GM12864 (cell line): Measurements from ENCODE around the gene GBX2.

Source experiments
- DNase-seq: peaks from one replicate; pipeline ENCODE4 v3.0.0-alpha.2; 2011; ENCODE audit warnings: low read depth
- H3K4me3 ChIP-seq: 2 replicates; pipeline ENCODE4 v1.5.1; 2011; ENCODE audit warnings: mild to moderate bottlenecking, low read depth, low read length, control low read depth
- TF ChIP-seq, protein P1 (sequence below): IDR thresholded peaks from 2 replicates; pipeline ENCODE4 v1.5.1; 2011; ENCODE audit warnings: low read depth, mild to moderate bottlenecking, moderate library complexity, low read length, control low read depth, inconsistent platforms; ENCODE audit errors: missing control alignments

Gene GBX2

DNA sequence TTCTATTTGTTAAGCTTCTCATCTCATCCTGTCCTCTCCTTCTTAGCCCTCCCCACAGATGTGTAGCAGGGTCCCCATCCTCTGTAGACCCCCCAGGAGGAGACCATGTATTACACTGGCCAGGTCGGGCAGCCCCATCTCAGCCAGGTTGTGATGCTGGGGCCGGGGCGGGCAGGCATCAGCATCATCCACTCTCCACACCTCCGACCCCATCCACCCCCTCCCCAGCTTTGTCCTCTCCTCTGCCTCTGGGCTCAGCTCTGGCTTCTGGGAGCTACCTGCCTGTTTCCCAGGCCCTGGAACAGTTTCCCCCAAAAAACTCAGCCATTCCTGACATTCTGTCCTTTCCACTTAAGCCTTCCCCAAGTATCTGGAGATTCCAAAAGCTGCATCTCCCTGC, 49.2 kb downstream of the GBX2 start:
- no peak overlapping the region for H3K4me3 ChIP-seq
- no peak for DNase-seq
- TF ChIP-seq, protein P1, sequence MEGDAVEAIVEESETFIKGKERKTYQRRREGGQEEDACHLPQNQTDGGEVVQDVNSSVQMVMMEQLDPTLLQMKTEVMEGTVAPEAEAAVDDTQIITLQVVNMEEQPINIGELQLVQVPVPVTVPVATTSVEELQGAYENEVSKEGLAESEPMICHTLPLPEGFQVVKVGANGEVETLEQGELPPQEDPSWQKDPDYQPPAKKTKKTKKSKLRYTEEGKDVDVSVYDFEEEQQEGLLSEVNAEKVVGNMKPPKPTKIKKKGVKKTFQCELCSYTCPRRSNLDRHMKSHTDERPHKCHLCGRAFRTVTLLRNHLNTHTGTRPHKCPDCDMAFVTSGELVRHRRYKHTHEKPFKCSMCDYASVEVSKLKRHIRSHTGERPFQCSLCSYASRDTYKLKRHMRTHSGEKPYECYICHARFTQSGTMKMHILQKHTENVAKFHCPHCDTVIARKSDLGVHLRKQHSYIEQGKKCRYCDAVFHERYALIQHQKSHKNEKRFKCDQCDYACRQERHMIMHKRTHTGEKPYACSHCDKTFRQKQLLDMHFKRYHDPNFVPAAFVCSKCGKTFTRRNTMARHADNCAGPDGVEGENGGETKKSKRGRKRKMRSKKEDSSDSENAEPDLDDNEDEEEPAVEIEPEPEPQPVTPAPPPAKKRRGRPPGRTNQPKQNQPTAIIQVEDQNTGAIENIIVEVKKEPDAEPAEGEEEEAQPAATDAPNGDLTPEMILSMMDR = no peak

DNA sequence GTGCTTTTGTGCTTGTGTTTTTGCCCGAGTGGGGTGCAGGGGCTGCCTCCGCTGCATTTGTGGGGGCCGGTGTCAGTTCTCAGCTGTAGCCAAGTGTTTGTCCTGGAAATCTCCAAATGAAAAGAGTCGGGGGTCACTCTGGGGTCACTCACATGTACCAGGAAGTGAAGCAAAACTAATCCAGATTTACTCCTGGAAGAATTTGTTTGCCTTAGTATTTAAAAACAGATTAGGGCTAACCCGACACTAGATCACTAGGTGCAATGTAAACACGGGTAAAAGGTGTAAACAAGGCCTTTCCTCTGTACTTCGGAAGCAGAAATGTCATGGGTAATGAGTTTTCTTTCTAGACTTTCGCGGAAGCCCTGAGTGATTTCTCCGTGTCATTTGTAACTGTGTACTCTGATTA, 50.3 kb downstream of the GBX2 start:
- TF ChIP-seq, protein P1 = no peak
- H3K4me3 ChIP-seq = no peak overlapping the region
- DNase-seq = no peak

DNA sequence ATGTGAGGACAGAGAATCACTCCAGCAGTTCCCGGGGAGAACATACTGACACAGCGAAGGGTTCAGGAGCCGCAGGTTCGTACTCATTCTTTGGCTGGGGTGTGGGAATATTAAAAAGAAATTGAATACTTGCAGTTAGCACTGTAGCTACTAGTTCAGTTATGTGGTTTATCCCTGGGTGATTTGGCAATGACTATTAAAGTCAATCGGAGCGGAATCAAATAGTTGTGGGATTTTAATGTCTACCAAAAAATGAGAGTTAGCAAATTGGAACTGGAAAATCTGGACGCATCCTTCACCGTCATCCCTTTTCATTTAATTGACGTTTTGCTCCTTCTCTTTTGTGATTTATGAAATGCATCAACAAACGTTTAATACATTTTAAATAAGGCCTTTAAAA, 50.8 kb downstream of the GBX2 start:
- no peak overlapping the region for H3K4me3 ChIP-seq
- DNase-seq = no peak
- TF ChIP-seq, protein P1 = no peak
